GM12801 (cell line): ENCODE measurements around the gene TM9SF3.

Source experiments
- TF ChIP-seq, protein P1 (sequence below): IDR thresholded peaks from one replicate; pipeline ENCODE4 v1.5.1; 2011; ENCODE audit warnings: control low read depth; ENCODE audit not compliant: insufficient read length; ENCODE audit errors: extremely low read depth

TM9SF3 gene

DNA sequence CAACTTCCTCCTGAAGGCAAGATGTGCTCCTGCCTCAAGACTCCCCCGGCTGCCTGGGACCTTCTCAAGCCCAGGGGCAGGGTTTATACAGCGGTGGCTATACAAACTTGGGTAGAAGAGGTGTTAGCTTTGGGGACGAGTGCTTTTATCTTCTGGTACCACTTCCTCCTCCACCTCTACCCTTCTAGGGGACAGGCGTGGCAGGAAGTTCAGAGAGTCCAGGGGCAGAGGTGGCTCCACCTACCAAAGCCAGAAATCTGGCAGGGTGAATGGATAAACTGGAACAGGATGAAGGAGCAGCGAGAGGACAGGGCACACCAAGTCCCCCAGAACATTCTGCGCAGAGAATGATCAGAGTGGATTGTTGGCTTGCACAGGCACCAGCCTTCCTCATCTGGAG, 24.0 kb upstream of the TM9SF3 start:
- TF ChIP-seq, protein P1, sequence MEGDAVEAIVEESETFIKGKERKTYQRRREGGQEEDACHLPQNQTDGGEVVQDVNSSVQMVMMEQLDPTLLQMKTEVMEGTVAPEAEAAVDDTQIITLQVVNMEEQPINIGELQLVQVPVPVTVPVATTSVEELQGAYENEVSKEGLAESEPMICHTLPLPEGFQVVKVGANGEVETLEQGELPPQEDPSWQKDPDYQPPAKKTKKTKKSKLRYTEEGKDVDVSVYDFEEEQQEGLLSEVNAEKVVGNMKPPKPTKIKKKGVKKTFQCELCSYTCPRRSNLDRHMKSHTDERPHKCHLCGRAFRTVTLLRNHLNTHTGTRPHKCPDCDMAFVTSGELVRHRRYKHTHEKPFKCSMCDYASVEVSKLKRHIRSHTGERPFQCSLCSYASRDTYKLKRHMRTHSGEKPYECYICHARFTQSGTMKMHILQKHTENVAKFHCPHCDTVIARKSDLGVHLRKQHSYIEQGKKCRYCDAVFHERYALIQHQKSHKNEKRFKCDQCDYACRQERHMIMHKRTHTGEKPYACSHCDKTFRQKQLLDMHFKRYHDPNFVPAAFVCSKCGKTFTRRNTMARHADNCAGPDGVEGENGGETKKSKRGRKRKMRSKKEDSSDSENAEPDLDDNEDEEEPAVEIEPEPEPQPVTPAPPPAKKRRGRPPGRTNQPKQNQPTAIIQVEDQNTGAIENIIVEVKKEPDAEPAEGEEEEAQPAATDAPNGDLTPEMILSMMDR = no peak

DNA sequence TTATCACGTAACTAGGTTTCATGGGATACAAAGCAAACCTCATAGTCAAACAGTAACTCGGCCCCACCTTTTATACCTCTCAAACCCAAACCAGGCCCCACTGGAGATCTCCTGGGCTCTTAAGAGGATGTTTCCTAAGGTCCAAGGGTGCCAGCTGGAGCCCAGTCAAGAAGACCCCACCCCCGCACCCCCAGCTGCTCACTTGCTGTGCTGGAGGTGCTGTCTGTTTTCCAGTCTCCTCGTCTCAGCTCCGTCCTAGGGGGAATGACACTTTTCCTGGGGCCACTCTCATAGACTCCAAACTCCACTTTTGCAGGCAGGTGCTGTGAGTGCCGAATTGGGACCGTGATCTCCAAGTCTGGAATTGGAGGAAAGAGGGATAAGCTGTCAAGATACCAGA, 22.7 kb upstream of the TM9SF3 start:
- TF ChIP-seq, protein P1 = no peak

DNA sequence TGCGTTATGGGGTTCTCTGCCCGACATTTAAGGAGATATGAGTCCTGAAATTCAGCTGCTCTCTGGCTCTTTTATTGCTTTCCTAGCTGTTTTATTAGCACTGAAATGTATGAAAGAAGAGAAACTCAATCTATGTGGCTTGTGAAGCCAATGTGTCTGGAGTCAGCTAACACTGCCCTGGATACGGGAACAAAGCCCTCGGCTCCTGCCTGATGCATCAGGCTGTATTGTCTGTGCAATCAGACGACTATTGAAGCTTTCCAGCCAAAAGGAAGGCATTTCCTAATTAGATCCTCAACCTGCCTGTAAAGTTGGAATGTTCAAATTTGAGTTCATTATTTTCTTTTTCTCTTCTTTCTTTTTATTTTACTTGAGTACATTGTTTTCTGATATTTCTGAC, 22.0 kb upstream of the TM9SF3 start:
- TF ChIP-seq, protein P1 = no peak

DNA sequence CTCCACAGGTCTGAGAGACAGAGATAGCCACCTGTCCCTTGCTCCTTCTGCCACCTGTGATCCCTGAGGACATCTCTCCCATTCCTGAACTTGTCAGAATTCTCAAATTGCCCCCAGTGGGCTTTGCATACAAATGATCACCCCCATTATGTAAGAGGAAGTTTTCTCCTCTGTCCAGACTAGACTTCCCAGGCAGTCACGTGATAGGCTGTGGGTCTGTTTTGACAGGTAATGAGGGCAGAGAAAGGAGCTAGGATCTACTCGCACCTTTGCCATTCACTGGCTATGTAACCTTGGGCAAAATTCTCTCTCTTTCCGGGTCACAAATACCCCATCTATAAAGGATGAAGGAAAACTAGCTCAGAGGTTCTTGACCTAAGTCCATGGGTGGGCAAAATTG, 21.4 kb upstream of the TM9SF3 start:
- TF ChIP-seq, protein P1 = no peak

DNA sequence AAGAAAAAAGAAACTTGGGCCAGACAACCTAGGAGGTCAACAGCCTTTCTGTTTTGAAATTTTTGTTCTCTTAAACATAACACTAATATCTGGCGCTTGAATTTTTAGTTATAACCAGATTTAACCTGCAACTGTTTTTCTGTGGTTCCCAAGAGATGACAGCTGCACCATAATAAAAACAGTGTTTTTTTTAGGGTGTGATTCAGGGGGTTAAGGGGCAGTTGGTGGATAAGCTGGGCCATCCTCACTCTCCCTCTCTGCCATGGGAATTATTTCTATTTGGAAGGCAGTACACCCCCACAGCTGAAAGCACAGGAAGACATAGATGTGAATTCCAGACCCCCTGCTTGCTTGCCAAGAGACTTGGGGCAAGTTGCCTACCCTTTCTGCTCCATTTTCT, 20.1 kb upstream of the TM9SF3 start:
- TF ChIP-seq, protein P1 = no peak

DNA sequence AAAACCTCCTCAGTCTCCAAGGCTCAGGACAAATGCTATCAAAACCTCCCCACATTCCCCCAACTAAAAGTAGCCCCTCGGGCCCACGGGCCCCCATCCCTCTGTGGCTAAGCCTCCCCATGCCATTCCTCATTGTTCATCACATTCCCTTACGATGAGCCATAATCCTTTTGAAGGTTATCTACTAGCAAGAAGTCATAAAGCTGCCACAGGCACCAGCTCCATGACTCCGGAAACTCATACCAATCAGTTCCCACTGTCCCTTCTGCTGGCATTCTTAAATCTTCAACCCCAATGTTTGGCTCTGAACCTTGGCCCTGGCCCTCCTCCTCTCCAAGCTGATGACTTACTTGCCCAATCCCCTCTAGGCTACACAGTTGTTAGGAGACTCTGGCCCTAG, 19.4 kb upstream of the TM9SF3 start:
- TF ChIP-seq, protein P1 = no peak

DNA sequence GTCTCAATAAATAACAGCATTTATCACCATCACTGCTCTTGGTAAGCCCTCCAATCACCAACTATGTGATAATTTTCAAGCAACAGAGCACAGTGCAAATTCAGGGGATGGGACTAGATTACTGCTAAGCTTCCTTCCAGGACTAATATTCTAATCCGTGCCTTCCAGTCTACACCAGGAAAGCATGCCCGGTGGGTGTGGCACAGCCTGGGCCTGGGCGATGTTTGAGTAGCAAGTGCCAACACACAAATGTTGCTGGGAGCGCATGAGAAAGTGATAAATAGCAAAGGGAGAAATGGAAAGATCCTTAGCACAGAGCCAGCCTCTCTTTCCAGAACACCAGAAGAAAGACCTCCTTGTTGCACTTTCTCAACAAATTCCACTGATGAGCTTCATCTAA, 13.5 kb upstream of the TM9SF3 start:
- TF ChIP-seq, protein P1 = no peak

DNA sequence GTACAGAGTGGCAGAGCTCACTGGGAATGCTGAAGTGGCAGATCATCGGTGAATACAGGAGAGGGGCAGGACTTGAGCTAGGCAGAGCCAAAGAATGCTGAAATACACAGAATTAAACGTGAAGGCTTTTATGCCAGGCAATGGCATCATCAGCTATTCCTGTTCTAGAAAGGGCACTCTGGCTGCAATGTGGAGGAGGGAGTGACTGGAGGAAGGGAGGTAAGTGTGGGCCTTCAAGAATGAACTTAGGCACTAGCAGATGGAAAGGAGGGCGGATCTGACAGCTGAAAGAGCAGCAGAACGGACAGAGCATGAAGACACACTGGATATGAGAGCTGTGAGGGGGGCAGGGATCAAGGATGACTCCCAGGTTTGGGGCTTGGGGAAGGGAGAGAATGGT, 12.0 kb upstream of the TM9SF3 start:
- TF ChIP-seq, protein P1 = no peak
